Smooth muscle cell (in vitro differentiated cells): ENCODE data around the gene VPREB1. TPM values are rescaled to one million over a fixed set of nuclear protein-coding genes. Genes with fewer than 3 reads are reported as not detected.

Experiments
- DNase-seq: peaks from one replicate; lab custom pipeline; 2025; ENCODE audit not compliant: unreplicated experiment; lab: John Stamatoyannopoulos, UW
- H2AFZ ChIP-seq: fragments of 200-600 bp; sonication (generic); 2 replicates; pipeline ENCODE4 v1.6.0; 2016; ENCODE audit warnings: antibody characterized with exemption, low read depth, mild to moderate bottlenecking
- H3F3A ChIP-seq: fragments of 200-600 bp; sonication (generic); 2 replicates; pipeline ENCODE4 v1.6.0; 2017; ENCODE audit warnings: antibody characterized with exemption, low read depth
- H3K27ac ChIP-seq: fragments of 200-600 bp; sonication (generic); 2 replicates; pipeline ENCODE4 v1.5.1; 2016; ENCODE audit warnings: low read depth, mild to moderate bottlenecking
- H3K27me3 ChIP-seq: fragments of 200-600 bp; sonication (generic); 2 replicates; pipeline ENCODE4 v1.6.1; 2016; ENCODE audit warnings: low read depth, mild to moderate bottlenecking
- H3K36me3 ChIP-seq: fragments of 200-600 bp; sonication (generic); 2 replicates; pipeline ENCODE4 v1.5.1; 2016; ENCODE audit warnings: low read depth
- H3K4me1 ChIP-seq: fragments of 200-600 bp; sonication (generic); 2 replicates; pipeline ENCODE4 v1.5.1; 2016; ENCODE audit warnings: low read depth
- H3K4me2 ChIP-seq: fragments of 200-600 bp; sonication (generic); 2 replicates; pipeline ENCODE4 v1.6.0; 2016; ENCODE audit warnings: mild to moderate bottlenecking
- H3K4me3 ChIP-seq: fragments of 200-600 bp; sonication (generic); 2 replicates; pipeline ENCODE4 v1.5.1; 2016; ENCODE audit warnings: mild to moderate bottlenecking
- H3K79me2 ChIP-seq: fragments of 200-600 bp; sonication (generic); 2 replicates; pipeline ENCODE4 v1.6.0; 2016; ENCODE audit warnings: low read depth, mild to moderate bottlenecking
- H3K9ac ChIP-seq: fragments of 200-600 bp; sonication (generic); 2 replicates; pipeline ENCODE4 v1.6.0; 2016; ENCODE audit warnings: low read depth
- H3K9me3 ChIP-seq: fragments of 200-600 bp; sonication (generic); replicated peaks from 2 replicates; pipeline ENCODE4 v1.5.1; 2016; ENCODE audit warnings: low read depth
- H4K20me1 ChIP-seq: fragments of 200-600 bp; sonication (generic); 2 replicates; pipeline ENCODE4 v1.6.0; 2016; ENCODE audit warnings: low read depth
- CTCF ChIP-seq: fragments of 200-600 bp; sonication (generic); IDR thresholded peaks from 2 replicates; pipeline ENCODE4 v1.5.1; 2017; ENCODE audit warnings: borderline replicate concordance, mild to moderate bottlenecking, antibody characterized with exemption; ENCODE audit not compliant: insufficient read depth, poor library complexity, severe bottlenecking
- WGBS: methylation state at CpG from one replicate; pipeline ENCODE4 v1.1.7; 2016; ENCODE audit warnings: low lambda C conversion rate; 5-methylcytosine and 5-hydroxymethylcytosine counted together
- polyA plus RNA-seq: library from polyadenylated mRNA; unstranded; fragments of >200 nt; fragmentation: Nextera tagmentation; extraction: Ambion mirVana; gene quantifications from 2 replicates; pipeline ENCODE4 v1.2.1, GENCODE V29; 2016
- total RNA-seq: library from RNA; depleted of rRNA; stranded (reverse); fragments of >200 nt; gene quantifications from 2 replicates; pipeline ENCODE4 v1.2.3, GENCODE V29; 2014

VPREB1 gene
- total and polyA plus RNA-seq, 2 experiments from 2014 or later: not detected

GRCh38 chr22:22237521-22237920 lies 7.1 kb upstream of the VPREB1 start:
- H3K4me2 ChIP-seq: no peak overlapping the region

GRCh38 chr22:22239311-22239939 lies 5.2 kb upstream of the VPREB1 start:
- no peaks in the 10 kb centered on the region for H3K4me1 ChIP-seq
- no peak overlapping the region for H3K27ac ChIP-seq
- no peaks in the 10 kb centered on the region for H3K79me2 ChIP-seq
- H3K4me3 ChIP-seq: no peak overlapping the region
- no peak overlapping the region for H3K9ac ChIP-seq
- no peaks in the 10 kb centered on the region for H3K36me3 ChIP-seq
- no peak overlapping the region for H3K4me2 ChIP-seq
- no peak for TF ChIP-seq CTCF
- H4K20me1 ChIP-seq: no peaks in the 10 kb centered on the region
- H3K27me3 ChIP-seq: peaks cover 67% of the 10 kb centered on the region
- no peaks in the 10 kb centered on the region for H3K9me3 ChIP-seq
- H2AFZ ChIP-seq: no peak overlapping the region
- no peak for DNase-seq
- no peaks in the 10 kb centered on the region for H3F3A ChIP-seq
- WGBS: 81% methylated on average over 13 of the region's 13 CpGs

More at GRCh38 chr22:22237521-22237920, 7.1 kb upstream of the VPREB1 start:
- no peak for TF ChIP-seq CTCF
- Histone ChIP-seq H3K4me3 (no peak overlapping the region), H3F3A (no peaks in the 10 kb centered on the region), H3K9me3 (no peaks in the 10 kb centered on the region), H4K20me1 (no peaks in the 10 kb centered on the region), H3K9ac (no peak overlapping the region), H3K36me3 (no peaks in the 10 kb centered on the region), H3K27ac (no peak overlapping the region), H2AFZ (no peak overlapping the region), H3K4me1 (no peaks in the 10 kb centered on the region), H3K27me3 (peaks cover 54% of the 10 kb centered on the region), H3K79me2 (no peaks in the 10 kb centered on the region)
- WGBS: 77% methylated on average over 4 of the region's 4 CpGs
- DNase-seq: no peak

GRCh38 chr22:22241554-22241898 lies 3.1 kb upstream of the VPREB1 start:
- 79% methylated on average over 7 of the region's 7 CpGs for WGBS
- TF ChIP-seq CTCF: no peak
- no peak overlapping the region for H3K4me2 ChIP-seq

GRCh38 chr22:22242488-22242887 lies 2.1 kb upstream of the VPREB1 start:
- H3K79me2 ChIP-seq: no peaks in the 10 kb centered on the region
- H3K4me3 ChIP-seq: no peak overlapping the region
- H2AFZ ChIP-seq: no peak overlapping the region
- H3K4me2 ChIP-seq: no peak overlapping the region
- H3K9me3 ChIP-seq: no peaks in the 10 kb centered on the region
- no peaks in the 10 kb centered on the region for H3K4me1 ChIP-seq
- WGBS: 52% methylated on average over 2 of the region's 2 CpGs
- H3K27ac ChIP-seq: no peak overlapping the region
- H3K27me3 ChIP-seq: peaks cover 89% of the 10 kb centered on the region
- TF ChIP-seq CTCF: no peak
- H3F3A ChIP-seq: no peaks in the 10 kb centered on the region
- no peaks in the 10 kb centered on the region for H3K36me3 ChIP-seq
- H3K9ac ChIP-seq: no peak overlapping the region
- no peaks in the 10 kb centered on the region for H4K20me1 ChIP-seq
- no peak for DNase-seq

More at GRCh38 chr22:22241554-22241898, 3.1 kb upstream of the VPREB1 start:
- Histone ChIP-seq H3K4me1 (no peaks in the 10 kb centered on the region), H3K9me3 (no peaks in the 10 kb centered on the region), H3K4me3 (no peak overlapping the region), H3K27me3 (peaks cover 88% of the 10 kb centered on the region), H3K36me3 (no peaks in the 10 kb centered on the region), H3K79me2 (no peaks in the 10 kb centered on the region), H4K20me1 (no peaks in the 10 kb centered on the region), H2AFZ (no peak overlapping the region), H3F3A (no peaks in the 10 kb centered on the region), H3K27ac (no peak overlapping the region), H3K9ac (no peak overlapping the region)
- no peak for DNase-seq
